NCI-H226 (cell line): Measurements from ENCODE around the gene TPPP2.
A peak's percentile ranks its signal among the peaks of the same experiment; 100 is the strongest.
"Not testable (repeated sequence)": the region's sequence is repeated elsewhere in the genome, so short reads cannot be mapped to it uniquely, and the experiment has no call there.

ENCODE experiments used
- DNase-seq: peaks from one replicate; pipeline ENCODE4 v3.0.0-alpha.2; 2015

Gene TPPP2

GRCh38 chr14:21029917-21030316 is at the start of gene TPPP2:
Gene TPPP2, plus strand, starts transcription at chr14:21030217. Its CDS starts 365 bp downstream, at chr14:21030582.
- no peak for DNase-seq

- no peak for DNase-seq
These were observed 49.1 kb upstream of the TPPP2 start for GRCh38 chr14:20980906-20981305.

- no peak for DNase-seq
These were observed 47.2 kb upstream of the TPPP2 start for GRCh38 chr14:20982646-20983369.

- DNase-seq, result not testable (repeated sequence)
These were observed 44.4 kb upstream of the TPPP2 start for GRCh38 chr14:20985650-20986049.

GRCh38 chr14:20986811-20987210 is 43.2 kb upstream of the TPPP2 start:
- peak; percentile 90 for DNase-seq

GRCh38 chr14:20988717-20989470 is 41.1 kb upstream of the TPPP2 start:
- no peak for DNase-seq

GRCh38 chr14:20989471-20989786 is 40.6 kb upstream of the TPPP2 start:
- DNase-seq, result no peak

- DNase-seq, result peak; percentile 98
These were observed 40.0 kb upstream of the TPPP2 start, which contains the start of gene METTL17 for GRCh38 chr14:20989787-20990600. Gene METTL17, plus strand, starts transcription at chr14:20989980. Its CDS starts 23 bp downstream, at chr14:20990003.

GRCh38 chr14:20996521-20996920 is 33.5 kb upstream of the TPPP2 start:
- DNase-seq, result no peak

GRCh38 chr14:20997115-20997514 is 32.9 kb upstream of the TPPP2 start:
- DNase-seq, result no peak

- no peak for DNase-seq
These were observed 32.5 kb upstream of the TPPP2 start for GRCh38 chr14:20997564-20997963.

- no peak for DNase-seq
These were observed 31.9 kb upstream of the TPPP2 start for GRCh38 chr14:20998139-20998538.

GRCh38 chr14:20998674-20999366 is 31.2 kb upstream of the TPPP2 start, which contains the start of gene SLC39A2:
Gene SLC39A2, plus strand, starts transcription at chr14:20999293. Its CDS starts 154 bp downstream, at chr14:20999447.
- DNase-seq, result peak; percentile 61

GRCh38 chr14:20999591-20999990 is 30.4 kb upstream of the TPPP2 start:
- no peak for DNase-seq

- DNase-seq, result no peak
These were observed 28.8 kb upstream of the TPPP2 start for GRCh38 chr14:21001218-21001617.

GRCh38 chr14:21003788-21004346 is 26.1 kb upstream of the TPPP2 start:
- no peak for DNase-seq

- DNase-seq, result not testable (repeated sequence)
These were observed 20.3 kb upstream of the TPPP2 start for GRCh38 chr14:21009721-21010120.

- DNase-seq, result no peak
These were observed 18.9 kb upstream of the TPPP2 start for GRCh38 chr14:21011136-21011535.

GRCh38 chr14:21014761-21015190 is 15.2 kb upstream of the TPPP2 start:
- peak; percentile 57 for DNase-seq

GRCh38 chr14:21015312-21015711 is 14.7 kb upstream of the TPPP2 start:
- DNase-seq, result no peak

GRCh38 chr14:21016413-21017190 is 13.4 kb upstream of the TPPP2 start:
- no peak for DNase-seq
